ENCODE results near the gene RPS19. TPM values are rescaled to one million over a fixed set of nuclear protein-coding genes. Genes with fewer than 3 reads are reported as not detected.

RPS19 gene
- total and polyA plus RNA-seq, 10 of the 15 experiments (the other 5 are each of a cell fraction or from before 2014, with no cell fraction given), result 2,615 to 5,578 (median 4,127) TPM

- no peak for TF ChIP-seq PRDM15 (CRISPR knock-in tag; IDR thresholded peaks at IDR 0.05)
- TF ChIP-seq E2F4 (IDR thresholded peaks at IDR 0.05; ENCODE audit: low read depth, low read length), result no peak
- TF ChIP-seq MLLT1 (IDR thresholded peaks at IDR 0.05), result 0 out of 2 replicates have a peak, but pooled peaks have one; percentile 10
- TF ChIP-seq ZBTB4 (CRISPR knock-in tag; IDR thresholded peaks at IDR 0.05), result no peak
- TF ChIP-seq SMC3 (IDR thresholded peaks at IDR 0.05; ENCODE audit: borderline replicate concordance, low read length), result no peak
- no peak for TF ChIP-seq NR2F1 (conservative IDR thresholded peaks at IDR 0.05)
- no peak for TF ChIP-seq PBX3 (IDR thresholded peaks at IDR 0.05; ENCODE audit: insufficient replicate concordance, low read depth, low read length)
These were observed 58.0 kb downstream of the RPS19 start (continued) for GRCh38 chr19:41918095-41918494.

Data from GM12878 (cell line).